Non-pigmented ciliary epithelial cell (primary cell): ENCODE results near the gene MAG.

ENCODE experiments used
- DNase-seq: peaks from one replicate; pipeline ENCODE4 v3.0.0-alpha.2; 2010; ENCODE audit warnings: low read depth

Gene MAG

DNA sequence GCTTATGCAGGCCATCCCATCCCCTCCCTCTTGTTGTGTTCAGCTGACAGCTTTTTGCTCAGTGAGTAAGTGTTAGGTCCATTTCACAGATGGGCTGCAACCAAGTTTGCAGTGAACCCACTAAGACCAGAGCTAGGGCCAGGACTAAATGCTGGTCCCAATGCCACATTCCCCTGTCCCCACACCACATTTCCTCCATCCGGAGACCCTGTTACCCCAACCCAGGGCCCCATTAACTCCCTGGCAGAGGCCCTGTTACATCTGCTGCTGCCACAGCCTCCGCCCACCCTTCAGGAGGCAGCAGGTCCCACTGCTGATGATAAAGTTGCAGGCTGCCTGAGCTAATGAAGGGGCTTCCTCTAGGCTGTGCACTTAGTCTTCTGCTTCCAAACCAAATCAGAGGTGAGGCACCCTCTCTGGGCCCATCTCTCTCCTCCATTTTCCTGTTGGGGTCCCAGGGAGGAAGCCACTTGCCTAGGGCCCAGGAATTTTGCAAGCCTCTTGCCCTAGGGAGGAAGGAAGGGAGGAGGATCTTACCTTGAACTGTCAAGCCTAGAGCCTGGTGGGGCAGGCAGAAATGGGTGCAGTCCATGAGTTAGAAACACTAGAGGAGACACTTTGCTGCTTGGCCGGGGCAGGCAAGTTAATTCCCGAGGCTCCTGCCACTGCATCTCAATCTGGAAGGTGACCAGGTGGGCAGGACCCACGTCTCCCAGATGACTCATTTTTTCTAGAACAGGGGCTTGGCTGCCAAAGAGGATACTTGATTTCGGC is 26.6 kb upstream of the MAG start:
- DNase-seq, result no peak

DNA sequence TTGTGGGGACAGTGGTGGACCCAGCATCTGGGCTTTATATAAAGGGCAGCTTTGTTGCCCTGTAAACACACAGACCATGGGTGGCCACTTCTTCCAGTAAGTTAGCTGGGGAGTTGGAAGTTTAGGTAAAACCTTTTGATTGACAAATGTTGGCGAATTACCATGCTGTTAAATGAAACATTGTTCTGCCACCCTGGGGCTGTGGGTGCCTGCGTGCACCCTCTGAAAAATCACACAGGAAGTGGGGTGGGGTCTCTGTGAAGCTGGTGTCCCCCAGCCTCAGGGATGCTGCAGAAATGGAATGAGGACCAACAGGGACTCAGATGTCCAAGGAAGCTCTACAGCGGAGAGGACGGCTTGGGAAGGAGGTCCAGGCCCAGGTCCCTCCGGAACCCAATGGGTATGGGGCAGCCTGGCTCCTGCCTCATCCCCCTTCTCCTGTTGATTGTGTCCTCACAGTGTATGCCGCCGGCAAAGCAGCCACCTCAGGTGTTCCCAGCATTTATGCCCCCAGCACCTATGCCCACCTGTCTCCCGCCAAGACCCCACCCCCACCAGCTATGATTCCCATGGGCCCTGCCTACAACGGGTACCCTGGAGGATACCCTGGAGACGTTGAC is 26.0 kb upstream of the MAG start:
- no peak for DNase-seq

- no peak for DNase-seq
Measured at GRCh38 chr19:35266520-35267352, 25.2 kb upstream of the MAG start.

DNA sequence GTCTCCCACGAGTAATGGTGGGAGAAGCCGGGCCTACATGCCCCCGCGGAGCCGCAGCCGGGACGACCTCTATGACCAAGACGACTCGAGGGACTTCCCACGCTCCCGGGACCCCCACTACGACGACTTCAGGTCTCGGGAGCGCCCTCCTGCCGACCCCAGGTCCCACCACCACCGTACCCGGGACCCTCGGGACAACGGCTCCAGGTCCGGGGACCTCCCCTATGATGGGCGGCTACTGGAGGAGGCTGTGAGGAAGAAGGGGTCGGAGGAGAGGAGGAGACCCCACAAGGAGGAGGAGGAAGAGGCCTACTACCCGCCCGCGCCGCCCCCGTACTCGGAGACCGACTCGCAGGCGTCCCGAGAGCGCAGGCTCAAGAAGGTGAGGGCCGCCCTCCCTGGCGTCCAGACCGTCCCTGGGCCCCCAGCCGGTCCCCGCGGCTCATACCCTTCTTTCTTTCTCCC is 24.6 kb upstream of the MAG start:
- no peak for DNase-seq

GRCh38 chr19:35267818-35268535 is 24.0 kb upstream of the MAG start:
- DNase-seq, result no peak

DNA sequence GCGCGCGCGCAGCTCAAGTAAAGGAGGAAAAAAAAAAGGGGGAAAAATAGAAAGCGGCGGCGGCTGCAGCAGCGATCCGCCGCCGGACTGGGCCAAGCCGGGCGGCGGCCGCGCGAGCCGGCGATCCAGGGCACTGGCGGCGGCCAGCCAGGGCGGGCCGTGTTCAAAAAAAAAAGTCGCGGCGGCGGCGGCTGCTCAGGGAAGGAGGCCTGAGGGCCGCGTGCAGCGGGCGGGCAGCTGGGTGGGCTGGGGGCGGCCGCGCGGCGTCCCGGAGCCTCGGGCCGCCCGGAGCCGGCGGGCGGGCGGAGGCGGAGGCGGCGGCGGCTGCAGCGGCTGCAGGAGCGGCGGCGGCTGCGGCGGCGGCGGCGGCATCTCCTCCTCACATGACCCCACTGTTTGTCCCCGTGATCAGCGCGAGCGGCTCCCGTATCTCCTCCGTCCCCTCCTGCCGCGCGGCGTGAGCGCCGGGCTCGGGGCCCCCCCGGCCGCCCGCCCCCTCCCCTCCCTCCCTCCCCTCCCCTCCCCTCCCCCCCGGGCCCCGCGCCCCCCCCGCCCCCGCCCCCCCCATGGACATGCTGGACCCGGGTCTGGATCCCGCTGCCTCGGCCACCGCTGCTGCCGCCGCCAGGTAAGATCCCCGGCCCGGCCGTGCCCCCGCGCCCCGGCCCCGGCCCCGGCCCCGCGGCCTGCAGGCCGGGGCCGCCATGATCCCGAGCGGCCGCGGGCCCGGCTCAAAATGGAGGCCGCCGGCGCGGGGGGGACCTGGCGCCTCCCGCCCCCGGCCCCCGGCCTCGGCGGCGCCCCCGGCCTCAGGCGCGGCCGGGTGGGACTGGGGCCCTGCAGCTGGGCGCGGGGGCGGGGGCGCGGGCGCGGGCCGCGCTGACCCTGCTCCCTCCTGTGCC is 23.2 kb upstream of the MAG start, which contains the start of gene USF2:
USF2 (plus strand) TSS at position 427 of the 902 bp plus-strand sequence; CDS start at position 567, 140 bp downstream.
- DNase-seq, result no peak

- no peak for DNase-seq
Measured at GRCh38 chr19:35269438-35270117, 22.4 kb upstream of the MAG start.

GRCh38 chr19:35270381-35270811 is 21.6 kb upstream of the MAG start:
- DNase-seq, result no peak

DNA sequence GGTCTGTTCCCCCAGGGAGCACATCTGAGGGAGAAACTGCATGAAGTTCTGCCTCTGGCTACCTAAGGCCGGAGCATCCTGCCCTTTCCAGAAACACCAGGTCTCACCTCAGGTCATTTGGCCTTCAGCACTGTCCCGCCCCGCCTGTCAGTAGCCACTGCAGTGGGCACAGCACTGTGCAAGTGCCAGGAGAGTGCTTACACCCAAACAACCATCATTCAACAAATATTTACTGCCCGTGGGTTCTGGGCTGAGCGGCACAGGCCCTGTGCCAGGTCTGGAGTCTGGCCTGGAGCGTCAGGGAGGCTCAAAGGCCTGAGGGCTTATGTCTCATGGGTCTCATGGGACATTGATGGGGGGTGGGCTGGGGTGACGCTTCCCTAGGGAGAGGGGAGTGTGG is 20.4 kb upstream of the MAG start:
- DNase-seq, result no peak

DNA sequence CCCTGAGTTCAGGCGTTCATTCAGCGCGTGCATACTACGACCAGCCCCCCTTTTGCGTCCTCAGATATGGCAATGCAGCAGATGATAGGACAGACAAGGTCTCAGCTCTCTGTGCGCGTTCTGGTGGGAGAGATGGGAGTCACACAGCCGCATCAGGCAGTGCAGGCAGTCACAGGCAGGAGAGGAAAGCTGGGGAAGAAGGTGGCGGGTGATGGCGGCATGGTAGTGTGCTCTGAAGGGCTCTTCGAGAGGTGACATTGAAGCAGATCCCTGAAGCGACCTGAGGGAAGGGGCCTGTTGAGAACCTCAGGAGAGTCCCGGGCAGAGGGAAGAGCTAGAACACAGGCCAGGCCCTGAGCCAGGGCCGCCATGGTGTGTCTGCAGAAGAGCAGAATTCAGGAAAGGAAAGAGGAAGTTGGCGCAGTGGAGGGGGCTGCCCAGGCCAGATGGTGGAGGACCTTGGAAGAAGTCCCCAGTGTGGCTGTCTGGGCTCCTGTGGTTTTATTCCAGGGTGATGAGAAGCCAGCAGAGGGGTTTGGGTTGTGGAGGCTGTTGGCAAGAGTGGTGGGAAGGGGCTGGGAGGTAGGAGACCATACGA is 19.7 kb upstream of the MAG start:
- no peak for DNase-seq

DNA sequence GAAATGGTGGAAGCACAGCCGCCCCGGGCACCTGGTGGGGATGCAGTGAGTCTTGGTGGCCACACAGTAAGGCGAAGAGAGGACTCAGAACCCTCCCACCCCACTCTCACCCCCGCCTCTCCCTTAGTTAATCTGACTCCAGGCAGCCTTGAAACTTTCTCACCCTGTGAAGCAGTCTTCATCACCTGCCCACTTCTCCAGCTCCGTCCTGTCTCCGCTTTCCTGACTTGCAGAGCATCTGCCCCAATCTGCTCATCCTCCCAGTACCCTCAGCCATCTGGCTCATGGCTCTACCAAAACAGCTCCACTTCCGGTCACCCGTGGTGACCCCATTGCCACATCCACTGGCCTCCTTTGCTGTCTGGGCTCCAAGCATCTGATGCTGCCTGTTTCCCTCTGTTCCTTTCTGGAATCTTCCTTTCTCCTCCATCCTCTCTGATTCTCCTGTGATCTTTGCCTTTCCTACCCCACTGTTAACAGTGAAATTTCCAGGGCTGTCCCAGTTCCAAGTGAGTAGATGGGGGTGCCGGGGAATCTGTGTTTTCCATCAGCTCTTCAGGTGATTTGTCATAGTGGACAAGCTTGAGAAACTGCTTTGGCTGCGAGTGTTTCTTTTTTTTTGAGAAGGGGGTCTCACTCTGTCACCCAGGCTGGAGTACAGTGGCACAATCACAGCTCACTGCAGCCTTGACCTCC is 18.9 kb upstream of the MAG start:
- no peak for DNase-seq

GRCh38 chr19:35273686-35274259 is 18.2 kb upstream of the MAG start:
- DNase-seq, result no peak

GRCh38 chr19:35274323-35274722 is 17.6 kb upstream of the MAG start:
- DNase-seq, result no peak

GRCh38 chr19:35276706-35277281 is 15.2 kb upstream of the MAG start:
- no peak for DNase-seq

DNA sequence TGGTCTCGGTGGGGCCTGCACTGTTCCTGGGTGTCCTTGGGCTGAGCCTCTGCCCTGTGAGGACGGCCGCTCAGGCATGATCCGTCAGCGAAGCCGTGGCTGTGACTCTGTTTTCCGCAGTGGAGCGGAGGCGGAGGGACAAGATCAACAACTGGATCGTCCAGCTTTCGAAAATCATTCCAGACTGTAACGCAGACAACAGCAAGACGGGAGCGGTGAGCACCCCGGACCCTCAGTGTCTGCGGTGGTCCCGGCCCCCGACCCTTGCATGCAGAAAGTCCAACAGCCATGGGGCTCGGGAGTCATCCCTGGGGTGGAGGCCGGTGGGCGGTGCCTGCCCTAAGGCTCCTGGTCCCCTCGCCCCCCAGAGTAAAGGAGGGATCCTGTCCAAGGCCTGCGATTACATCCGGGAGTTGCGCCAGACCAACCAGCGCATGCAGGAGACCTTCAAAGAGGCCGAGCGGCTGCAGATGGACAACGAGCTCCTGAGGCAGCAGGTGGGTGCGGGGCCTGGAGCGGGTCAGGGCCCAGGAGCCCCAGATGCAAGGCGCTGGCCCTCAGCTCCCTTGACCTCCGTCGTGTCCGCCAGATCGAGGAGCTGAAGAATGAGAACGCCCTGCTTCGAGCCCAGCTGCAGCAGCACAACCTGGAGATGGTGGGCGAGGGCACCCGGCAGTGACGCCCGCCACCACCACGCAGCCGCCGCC is 13.2 kb upstream of the MAG start:
- no peak for DNase-seq

- DNase-seq, result no peak
Measured at GRCh38 chr19:35279374-35279773, 12.6 kb upstream of the MAG start.

DNA sequence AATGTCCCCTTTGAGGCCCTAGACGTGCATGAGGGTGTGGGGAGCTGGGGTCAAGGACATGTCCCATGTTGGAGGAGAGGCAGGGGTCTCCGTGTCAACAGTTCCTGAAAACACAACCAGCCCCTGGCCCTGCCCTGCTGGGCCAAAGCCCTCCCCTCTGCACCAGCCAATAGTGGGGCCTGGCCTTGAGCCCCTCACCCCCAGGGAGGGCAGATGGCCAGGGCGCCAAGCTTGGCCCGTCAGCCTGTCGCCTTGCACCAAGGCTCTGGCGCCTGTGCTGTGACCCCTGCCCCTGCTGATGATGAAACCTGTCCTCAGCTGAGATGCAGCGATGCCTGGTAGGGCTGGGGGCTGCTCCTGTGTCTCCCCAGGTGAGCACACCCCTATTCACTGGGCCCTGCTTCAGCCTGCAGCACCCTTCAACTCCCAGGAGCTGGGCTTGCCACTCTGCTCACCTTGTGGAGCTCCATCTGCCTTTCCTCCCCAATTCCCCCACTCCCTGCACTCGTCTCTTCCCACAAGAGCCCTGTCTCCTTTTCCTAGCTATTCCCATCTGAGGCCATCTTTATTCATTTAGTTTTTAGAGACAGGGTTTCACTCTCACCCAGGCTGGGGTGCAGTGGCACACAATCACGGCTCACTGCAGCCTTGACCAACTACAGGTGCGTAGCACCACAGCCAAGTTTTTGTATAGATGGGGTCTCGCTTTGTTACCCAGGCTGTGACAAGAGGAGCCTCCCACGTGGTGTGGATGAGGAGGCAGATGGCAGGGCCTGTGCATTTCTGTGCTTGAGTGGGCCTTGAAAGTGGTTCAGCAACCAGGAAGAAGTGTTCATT is 11.8 kb upstream of the MAG start:
- no peak for DNase-seq
